GM19463 (cell line): ENCODE measurements around the gene ZP1.
"Not testable (repeated sequence)": the region's sequence is repeated elsewhere in the genome, so short reads cannot be mapped to it uniquely, and the experiment has no call there.

Experiments used
- ATAC-seq: cut with Tn5 transposase; IDR thresholded peaks from one replicate; pipeline ENCODE4 v1.9.1; 2021; ENCODE audit warnings: mild to moderate bottlenecking, moderate library complexity; ENCODE audit not compliant: unreplicated experiment

The ZP1 gene

DNA sequence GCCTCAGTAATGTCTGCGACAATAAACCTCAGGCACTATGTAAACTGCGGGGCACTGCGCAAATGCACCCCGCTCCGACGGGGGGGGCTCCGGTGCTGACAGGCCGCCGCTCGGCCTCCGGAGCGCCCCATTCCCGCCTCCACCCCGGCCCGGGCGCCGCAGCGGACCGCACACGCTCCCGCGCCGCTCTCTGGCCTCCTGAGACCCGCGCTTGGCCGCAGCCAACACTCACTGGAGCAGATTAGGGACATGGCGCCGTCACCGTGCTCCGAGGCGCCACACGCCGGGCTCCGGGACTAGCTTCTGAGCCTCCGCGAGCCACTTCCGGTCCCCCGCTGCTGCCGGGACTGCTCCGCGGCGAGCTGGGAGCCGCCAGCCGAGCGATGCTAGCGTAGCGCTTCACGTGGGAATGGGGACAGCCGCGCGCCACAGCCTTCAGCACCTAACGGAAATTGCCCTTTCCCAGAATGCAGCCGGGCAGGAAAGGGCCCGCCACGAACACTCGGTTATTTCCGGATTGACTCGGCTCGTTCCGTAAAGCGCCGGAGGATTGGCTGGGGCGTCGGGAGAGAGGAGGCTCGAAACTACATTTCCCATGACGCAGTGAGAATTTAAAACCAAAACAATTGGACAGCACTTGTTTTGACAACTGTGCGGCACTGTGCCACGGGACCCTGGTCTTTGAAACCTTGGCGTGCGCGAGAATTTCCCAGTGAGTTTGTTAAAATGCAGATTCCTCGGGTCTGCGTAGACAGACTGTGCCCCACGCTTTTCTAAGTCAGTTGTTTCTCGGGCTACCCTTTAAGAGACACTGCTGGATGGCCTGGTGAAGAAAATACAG, 39.0 kb downstream of the ZP1 start, which contains the start of gene PRPF19:
PRPF19 (minus strand) TSS at position 454 of the 841 bp plus-strand sequence; CDS start at position 251, 203 bp downstream.
- ATAC-seq: peak; percentile 67

DNA sequence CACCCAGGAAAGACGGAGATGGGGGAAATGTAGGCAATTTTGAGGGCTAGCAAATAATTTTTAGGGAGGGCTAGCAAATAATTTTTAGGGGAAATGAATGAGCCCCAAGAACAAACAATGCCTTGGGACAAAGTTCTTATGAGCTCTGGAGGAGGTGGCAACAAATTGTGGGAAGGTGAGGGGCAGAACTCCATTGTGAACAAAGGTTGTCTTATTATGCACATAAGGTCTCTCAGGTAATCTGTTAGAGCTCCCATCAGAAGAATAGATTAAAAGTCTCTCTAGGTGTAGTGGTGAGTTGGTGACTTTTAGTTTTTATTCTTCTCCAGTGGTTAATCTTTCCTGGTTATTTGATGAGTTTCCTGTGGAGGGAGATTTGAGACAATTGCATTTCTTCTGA, 41.5 kb downstream of the ZP1 start:
- no peak for ATAC-seq

DNA sequence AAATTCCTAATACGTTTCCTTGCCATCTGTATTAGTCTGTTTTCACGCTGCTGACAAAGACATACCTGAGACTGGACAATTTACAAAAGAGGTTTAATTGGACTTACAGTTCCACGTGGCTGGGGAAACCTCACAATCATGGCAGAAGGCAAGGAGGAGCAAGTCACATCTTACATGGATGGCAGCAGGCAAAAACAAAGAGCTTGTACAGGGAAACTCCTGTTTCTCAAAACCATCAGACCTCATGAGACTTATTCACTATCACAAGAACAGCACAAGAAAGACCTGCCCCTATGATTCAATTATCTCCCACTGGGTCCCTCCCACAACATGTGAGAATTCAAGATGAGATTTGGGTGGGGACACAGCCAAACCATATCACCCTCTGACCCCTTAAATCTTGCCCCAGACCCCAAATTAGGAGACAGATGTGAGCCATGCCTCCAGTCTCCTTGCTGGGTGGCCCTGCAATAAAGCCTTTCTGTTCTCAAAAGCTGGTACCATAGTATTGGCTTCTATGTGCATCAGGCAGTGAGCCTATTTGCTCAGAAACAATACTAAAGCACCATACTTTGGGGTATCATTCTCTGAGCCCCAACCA, 42.4 kb downstream of the ZP1 start:
- ATAC-seq: not testable (repeated sequence)

DNA sequence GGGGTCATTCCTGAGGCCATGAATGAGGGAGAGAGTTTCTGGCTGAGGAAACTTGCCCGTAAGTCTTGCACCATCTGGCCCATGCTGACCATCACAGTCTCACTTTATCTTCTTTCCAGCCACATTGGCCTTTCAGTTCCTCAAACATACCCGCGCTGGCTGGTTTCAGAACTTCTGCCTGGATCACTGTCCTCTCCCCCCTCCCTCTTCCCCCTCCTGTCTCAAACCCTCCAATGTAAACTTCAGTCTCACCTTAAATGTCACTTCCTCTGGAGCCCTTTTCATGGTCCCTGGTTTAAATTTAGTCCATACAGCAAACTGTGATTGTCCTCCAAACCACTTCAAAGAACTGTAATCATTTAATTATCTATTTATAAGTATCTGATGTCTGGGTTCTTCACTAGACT, 42.9 kb downstream of the ZP1 start:
- ATAC-seq: peak; percentile 34

DNA sequence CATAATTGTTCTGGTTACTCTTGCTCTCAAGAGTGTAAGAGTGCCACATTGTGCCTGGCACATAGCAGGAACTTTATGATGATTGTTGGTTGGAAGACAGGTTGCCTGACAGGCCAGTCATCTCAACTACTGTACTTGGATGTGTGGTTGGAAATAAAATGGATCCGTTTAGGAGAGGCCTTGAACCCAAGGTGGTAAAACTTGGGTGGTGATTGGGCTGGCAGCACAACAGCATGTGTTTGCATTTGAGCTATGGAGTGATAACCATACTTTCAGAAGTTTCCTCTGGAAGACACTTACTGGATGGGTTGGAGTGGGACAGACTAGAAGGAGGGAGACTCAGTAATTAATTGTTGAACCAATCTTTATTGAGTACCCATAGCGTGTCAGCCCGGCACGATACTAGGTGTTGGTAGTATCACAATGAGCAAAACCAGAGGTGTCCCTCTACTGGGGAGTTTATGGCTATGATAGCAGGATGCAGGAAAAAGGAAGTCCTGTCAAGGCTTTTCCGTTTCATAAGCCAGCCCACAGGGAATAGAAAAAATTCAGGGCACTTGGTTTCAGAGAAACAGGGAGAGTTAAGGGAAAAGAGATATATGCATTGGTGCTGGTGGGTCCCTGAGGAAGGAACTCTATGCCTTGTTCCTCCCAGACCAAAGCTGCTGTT, 43.5 kb downstream of the ZP1 start:
- no peak for ATAC-seq

DNA sequence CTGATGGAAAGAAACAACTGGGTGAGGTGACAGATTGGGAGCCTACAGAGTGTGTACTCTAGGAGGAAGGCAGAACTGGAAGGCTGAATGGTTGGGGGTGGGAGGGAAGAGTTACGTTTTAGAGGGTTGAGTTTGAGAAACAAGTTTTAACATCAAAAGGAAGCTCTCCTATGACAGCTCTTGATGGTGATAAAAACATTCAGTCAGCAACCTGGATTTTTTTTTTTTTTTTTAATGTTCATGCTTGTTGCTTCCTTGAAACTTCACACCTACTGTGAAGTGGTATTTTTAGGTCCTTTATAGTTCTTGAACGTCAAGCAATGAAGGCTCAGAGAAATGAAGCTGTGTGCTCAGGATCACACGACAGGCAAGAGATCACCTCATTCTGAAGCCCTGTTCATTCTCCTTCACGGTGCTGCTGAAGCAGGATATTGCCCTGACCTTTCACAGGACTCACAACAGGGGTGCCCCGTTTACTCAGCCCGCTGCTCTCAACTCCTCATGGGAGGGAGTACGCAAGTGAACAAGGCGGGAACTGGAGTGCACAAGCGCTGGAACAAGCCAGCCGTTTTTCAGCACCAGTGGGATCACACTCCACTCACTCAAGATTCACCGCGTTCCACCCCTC, 45.0 kb downstream of the ZP1 start:
- no peak for ATAC-seq

DNA sequence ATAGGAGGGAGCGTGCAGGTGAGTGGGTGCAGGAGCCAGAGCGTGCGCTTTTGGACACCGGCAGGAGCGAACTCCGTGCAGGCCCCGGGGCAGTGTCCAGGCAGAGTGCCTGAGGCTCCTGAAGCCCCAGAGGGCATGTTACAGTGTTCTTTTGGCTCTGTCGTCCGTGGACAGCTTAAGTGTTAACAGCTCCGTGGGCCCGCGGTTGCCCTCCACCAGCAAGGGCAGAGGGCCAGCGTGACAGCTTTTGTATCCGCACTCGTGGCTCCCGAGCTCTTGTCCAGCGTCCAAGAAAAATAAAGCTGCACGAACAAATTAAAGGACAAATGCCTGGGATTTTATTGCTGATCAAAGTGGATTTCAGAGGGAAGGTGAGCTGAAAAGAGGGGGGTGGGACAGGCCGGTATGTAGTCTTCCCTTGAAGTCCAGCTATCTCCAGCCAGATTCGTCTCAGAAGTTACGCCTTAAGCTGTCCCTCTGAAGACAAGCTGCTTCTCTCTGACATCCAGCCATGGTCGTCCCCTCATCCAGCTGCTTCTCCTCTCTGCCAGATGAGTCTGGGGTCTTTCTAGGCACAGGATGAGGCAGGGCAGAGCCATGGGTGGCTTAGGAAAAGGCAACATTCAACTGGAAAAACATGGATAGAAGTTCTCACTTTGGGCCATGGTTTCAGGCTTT, 45.6 kb downstream of the ZP1 start:
- no peak for ATAC-seq

DNA sequence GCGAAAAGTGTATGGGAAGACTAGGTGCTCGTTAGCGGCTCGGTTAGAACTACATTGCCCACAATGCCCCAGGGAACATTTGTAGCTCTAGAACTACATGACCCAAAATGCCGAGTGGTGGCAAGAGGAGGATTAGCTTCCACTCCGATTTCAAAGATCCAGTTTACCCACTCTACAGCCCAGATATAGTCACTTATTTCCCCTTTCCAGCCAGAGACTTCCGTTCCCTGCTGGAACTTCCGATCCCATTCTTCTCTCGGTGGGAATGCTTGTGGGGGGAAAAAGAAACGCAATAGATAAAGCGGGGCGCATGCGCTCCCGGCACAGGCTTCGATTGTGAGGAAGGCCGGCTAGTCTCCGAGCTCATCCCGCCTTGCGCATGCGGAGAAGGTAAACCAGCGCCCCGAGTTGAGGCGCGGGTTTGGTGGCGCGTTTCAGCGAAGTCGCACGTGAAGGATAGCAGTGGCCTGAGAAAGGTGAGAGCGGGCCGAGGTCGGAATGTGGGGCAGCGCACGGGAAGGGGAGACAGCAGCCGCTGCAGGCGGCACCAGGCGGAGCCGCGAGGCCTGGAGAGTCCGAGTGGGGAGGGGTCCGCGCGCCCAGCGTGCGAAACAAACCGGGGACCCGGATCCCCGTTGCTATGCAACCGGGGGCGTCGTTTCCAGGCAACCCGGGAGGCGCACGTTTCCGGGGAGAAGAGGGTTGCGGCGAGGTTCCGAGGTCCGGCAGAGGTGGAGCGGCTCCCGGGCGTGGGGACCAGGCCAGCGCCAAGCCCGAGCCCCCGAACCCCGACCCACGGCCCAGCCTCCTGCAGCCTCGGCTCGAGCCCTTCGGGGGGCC, 46.7 kb downstream of the ZP1 start, which contains the start of gene TMEM109:
TMEM109 (plus strand) TSS at position 366 of the 840 bp plus-strand sequence. CDS start 5,536 bp downstream, outside the sequence.
- peak; percentile 41 for ATAC-seq

DNA sequence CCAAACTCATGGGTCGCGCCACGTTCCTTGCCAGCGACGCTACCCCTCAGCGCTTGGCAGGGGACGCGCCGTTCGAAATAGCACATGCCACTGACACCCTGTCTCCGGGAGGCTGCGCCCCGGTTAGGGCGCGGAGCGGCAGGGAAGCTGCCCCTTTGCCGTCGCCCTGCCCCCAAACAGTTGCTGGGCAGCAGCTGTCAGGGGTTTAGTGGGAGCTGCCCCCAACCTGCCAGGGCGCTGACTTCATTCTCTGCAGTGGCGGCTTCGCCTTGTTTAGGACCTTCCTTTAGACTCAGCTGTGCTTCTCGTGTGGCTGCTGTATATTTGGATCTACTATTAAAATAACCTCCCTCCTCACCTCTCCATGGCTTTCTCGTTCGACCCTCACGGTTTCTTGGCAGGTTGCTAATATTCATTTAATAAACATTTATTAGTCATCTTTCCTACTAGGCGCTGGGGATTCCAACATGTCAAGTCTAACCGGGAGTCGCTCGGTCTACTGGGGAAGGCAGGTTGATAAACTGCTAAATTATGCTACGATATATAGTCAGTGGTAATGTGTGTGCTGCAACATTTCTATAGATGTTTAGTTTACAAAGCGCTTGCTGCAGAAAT, 47.4 kb downstream of the ZP1 start:
- ATAC-seq: no peak

DNA sequence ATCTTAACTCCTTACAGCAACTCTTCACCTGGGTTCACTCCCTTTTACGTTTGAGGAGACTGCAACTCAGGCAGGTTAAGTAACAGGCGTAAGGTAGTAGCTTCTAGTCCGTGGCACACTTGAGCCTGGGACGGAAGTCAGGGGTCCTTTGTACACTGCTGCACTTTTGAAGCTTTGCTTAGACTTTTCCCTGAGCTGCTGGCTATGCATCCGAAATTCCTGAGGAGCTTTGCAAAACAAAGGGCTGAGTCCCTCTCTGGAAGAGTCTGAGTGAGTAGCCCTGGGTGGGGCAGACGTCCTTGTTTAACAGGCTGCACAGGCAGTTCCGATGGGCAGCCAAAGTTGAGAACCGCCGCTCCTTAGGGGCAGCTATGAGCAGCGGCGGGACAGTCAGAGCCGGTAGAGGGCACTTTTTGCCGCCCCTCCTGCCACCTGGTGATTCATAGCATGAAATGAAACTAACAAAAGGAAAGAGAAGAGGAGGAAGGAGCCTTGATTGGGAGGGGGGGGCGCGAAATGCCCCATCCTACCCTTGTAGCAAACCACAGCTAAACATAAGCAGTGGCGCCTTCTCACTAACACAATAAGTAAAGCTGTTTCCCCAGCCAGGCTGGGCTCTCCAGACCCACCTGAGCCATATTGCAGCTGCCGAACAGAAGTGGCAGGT, 48.0 kb downstream of the ZP1 start:
- ATAC-seq: peak; percentile 47

DNA sequence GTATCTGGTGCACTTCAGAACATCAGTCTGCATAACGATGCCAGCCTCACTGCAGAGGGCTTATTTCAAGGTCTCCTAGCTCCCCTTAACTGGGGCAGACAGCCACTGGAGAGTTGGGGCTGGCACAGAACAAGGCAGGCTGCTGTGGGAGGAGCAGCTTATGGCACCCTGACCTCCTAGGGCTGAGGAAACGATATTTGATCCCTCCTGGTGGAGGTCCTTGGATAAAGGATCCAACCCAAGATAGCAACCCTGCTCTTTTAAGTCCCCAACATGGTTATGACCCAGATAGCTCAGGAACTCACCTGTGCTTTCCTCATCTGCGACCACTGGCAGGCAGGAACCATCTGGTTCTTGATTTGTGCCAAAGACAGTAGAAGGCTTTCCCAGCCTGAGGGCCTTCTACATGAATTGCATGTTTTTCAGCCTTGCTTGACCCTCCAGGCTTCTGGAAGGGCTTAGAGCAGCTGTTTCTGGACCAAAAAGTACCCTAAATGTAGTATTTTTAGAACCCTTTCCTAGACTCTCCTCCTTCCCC, 49.4 kb downstream of the ZP1 start:
- ATAC-seq: no peak

DNA sequence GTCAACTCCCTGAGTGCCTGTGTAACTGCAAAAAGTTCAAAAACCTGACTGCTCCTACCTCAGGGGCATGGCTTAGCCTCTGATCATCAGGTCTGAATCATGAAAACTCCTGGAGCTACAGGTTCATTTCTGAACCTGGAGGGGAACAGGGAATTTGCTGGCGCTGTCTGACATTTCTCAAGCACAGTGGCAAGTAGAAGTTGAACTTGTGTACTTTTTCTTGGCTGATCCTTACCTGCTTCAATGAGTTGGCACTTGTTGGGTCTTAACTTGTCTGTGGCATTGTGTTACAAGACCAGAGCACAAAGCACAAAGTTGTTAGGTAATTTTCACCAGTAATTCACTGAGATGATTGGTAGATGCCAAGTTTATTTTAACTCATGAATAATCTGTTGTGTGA, 49.9 kb downstream of the ZP1 start:
- no peak for ATAC-seq

DNA sequence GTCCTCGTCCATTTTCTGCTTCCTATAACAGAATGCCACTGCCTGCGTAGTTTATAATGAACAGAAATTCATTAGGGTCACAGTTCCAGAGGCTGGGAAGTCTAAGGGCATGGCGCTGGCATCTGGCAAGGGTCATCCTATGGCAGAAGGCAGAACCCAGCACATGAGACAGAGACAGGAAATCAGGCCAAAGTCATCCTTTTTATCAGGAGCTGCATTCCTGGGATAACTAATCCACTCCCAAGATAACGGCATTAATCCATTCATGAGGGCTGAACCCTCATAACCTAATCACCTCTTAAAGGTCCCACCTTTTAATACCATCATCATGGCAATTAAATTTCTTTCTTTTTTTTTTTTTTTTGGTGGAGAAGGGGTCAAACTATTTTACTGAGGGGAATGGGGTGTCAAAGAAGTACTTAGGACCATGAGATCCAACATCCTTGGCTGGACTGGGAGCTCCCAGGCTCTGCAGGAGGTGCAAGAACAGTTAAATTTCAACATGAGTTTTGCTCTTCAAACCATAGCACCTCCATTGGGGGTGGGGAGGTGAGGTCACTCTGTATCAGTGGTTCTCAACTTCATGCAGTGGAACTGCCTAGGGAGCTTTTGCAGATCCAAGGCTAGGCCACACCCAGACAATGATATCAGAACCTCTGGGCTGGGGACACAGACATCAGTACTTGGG, 51.1 kb downstream of the ZP1 start:
- ATAC-seq: no peak

DNA sequence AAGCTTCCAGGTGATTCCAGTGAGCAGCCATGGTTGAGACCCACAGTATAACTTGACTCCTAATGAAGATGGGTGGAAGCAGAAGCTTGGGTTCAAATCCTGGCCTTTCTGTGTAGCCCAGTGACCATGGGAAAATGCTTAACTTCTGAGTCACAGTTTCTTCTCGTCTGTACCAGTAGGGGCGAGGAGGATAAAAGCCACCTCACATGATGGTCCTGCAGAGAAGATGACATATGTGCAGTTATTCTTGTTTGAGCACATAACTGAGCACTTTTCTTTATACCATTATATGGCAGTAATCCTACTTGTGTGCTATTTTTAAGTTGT, 51.6 kb downstream of the ZP1 start:
- ATAC-seq: no peak

DNA sequence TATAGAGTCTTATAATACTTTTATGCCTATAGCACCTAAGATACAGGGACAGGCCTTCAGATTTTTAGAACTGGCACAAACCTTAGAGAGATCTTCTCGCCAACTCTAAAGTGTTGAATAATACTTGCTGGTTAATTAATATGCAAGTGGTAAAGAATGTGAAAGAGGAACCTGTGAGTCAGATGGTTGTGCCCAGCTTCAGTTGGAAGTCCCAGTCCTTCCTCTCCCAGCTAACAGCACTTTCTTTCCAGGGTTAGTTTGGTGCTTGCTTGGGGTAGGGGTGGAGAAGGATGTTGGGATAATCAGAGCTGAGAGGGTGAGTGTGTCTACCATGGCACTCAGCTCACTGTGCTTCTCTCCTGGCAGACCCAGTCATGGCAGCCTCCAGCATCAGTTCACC, 52.0 kb downstream of the ZP1 start:
- no peak for ATAC-seq

DNA sequence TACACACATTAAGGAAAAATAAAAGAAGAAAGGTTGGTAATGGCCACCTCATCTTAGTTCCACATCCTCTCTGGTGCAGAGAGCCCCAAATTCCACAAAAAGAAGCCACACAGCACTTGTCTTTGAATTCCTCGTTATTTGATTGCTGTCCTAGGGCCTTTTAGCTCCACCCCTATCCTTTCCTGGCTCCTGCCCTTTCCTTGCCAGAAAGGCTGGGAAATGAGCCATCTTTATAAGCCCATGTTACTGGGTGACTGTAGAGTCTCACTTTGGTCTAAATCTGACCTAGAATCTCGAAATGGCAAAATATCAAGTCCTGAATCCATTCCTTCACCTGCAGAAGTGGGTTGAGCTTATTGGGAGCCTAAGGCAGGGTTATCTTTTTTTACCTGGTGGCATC, 52.6 kb downstream of the ZP1 start:
- no peak for ATAC-seq

DNA sequence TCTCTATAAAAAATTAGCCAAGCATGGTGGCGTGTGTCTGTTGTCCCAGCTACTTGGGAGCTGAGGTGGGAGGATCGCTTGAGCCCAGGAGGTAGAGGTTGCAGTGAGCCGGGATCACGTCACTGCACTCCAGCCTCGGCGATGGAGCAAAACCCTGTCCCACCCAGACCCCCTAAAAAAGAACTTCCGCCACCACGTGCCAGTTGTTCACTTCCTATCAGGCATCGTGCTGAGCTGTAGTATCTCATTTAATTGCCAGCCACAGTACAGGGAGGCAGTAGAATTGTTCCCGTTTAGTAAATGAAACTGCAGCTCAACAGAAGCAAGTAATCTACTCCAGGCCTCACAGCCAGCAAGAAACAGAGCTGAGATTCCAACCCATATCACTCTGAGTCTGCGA, 53.9 kb downstream of the ZP1 start:
- no peak for ATAC-seq

DNA sequence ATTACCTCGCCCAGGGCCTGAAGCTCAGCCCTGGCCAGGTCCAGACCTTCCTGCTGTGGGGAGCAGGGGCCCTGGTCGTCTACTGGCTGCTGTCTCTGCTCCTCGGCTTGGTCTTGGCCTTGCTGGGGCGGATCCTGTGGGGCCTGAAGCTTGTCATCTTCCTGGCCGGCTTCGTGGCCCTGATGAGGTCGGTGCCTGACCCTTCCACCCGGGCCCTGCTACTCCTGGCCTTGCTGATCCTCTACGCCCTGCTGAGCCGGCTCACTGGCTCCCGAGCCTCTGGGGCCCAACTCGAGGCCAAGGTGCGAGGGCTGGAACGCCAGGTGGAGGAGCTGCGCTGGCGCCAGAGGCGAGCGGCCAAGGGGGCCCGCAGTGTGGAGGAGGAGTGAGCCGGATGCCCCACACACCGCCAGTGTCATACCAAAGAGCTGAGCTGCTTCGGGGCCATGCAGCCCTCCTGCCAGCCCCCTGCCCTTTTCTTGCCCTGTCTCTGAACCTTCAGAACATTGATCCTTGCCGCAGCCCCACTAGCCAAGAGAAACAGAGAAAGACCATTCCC, 54.5 kb downstream of the ZP1 start:
- ATAC-seq: no peak
